Measurements from ENCODE around the gene TSGA10.

DNA sequence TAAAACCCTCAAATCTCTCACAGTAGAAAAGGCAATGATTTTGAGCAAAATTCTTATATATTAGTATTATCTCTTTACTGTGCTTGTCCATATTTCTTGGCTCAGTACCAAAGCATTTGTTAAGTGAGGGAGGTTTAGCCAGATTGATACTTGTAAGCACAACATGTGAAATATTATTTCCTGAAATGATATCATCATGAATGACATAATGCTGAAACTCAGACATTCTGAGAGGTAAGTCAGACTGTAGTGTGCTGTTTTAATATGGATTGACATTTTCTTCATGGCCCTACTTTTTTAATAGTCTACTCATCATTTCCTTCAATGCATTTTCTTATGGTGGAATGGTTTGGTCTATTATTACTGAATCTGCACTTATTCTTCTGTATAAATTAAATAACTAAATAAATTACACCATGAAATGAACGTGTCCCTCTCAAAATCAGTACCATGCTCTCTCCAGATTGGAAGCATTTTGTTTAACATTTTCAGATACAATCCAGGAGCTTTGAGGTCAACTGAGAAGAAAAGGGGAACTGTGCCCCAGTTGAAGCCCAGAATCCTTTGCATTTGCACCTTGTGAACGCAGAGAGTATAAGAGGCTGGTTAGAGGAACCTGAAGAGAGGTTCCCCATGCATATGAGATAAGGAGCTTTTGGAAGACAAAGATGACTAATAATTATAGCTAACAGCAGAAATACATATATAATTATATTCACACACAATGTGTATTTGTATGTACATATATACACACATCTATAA, 168.7 kb downstream of the TSGA10 start:
- TF ChIP-seq EZH2 (IDR thresholded peaks at IDR 0.05; ENCODE audit: low read depth, unreplicated experiment) (no peak), POLR2AphosphoS5 (IDR thresholded peaks at IDR 0.05; ENCODE audit: low read depth) (no peak), CTCF (conservative IDR thresholded peaks at IDR 0.05; ENCODE audit: low read depth in 2 of 2) (no peak), STAT1 (IDR thresholded peaks at IDR 0.05; ENCODE audit: unreplicated experiment) (no peak), REST (IDR thresholded peaks at IDR 0.05; ENCODE audit: unreplicated experiment) (no peak), ZNF462 (CRISPR knock-in tag; IDR thresholded peaks at IDR 0.05) (no peak), ETS1 (IDR thresholded peaks at IDR 0.05) (no peak), EZH2phosphoT487 (IDR thresholded peaks at IDR 0.05; ENCODE audit: unreplicated experiment) (no peak), CREB1 (CRISPR knock-in tag; IDR thresholded peaks at IDR 0.05; ENCODE audit: low read depth) (no peak), ZNF114 (CRISPR knock-in tag; IDR thresholded peaks at IDR 0.05) (no peak)

Data from GM23338 (cell line).